CD4-positive, alpha-beta T cell treated with Interleukin-15 for 1 hour (primary cell): ENCODE results near the gene FST.

ENCODE experiments used
- DNase-seq: peaks from one replicate; pipeline ENCODE4 v3.0.0-alpha.2; 2020

The FST gene

GRCh38 chr5:53476019-53476418 lies 4.4 kb upstream of the FST start:
- DNase-seq, result no peak

- DNase-seq, result no peak
Observed at GRCh38 chr5:53476531-53477480, 3.6 kb upstream of the FST start.

DNA sequence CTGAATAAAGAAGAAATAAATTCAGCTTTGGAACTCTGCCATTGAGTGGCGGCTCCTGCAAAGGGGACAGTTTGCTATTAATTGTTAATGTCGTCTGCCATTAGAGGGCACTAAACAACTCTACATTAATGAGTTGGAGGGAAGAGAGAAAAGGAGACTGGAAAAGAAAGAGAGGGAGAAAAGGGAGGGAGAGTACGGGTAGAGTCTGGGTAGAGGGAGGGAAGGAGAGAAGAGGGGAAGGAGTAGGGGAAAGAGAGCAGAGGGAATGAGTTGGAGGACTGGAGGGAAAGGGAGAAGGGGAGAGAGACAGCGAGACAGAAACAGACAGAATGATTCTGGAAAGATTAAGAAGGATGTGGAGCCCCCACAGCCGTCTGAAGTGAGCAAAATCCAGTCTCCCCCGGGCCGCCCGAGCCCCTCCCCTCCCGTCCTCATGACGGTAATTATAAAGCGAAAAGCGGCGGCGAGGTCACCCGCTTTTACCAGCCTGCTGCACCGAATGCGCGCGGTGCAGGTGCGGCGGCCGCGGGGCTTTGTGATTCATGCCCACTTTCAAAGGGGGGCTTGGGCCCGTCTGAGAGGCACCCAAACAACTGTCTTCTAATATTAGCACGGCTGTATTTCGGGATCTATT lies 1.9 kb upstream of the FST start:
- DNase-seq, result no peak

DNA sequence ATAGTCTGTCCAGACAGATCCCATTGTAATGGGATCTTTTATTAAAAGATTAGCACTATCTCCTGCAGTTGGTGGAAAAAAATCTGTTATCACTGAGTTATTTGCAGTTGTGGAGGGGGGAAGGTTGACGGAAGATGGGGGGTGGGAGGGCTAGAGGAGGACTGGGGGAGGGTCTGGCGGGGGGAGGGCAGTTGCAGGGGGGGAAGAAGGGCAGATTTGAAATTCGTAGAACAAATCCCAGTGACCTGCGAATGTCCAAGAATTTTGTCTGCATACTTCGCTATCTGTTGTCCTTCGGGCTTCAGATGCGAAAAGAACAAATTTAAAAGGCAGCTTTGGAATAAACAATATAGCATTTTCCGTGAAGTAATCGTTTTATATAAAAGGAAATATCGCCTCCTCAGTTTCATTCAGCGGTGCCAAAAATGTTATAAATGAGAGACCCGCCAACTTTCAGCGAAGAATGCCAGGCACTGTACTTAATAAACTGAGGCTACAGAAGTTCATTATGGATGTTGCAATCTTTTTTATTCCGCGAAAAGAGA lies 1.3 kb upstream of the FST start:
- DNase-seq, result no peak

DNA sequence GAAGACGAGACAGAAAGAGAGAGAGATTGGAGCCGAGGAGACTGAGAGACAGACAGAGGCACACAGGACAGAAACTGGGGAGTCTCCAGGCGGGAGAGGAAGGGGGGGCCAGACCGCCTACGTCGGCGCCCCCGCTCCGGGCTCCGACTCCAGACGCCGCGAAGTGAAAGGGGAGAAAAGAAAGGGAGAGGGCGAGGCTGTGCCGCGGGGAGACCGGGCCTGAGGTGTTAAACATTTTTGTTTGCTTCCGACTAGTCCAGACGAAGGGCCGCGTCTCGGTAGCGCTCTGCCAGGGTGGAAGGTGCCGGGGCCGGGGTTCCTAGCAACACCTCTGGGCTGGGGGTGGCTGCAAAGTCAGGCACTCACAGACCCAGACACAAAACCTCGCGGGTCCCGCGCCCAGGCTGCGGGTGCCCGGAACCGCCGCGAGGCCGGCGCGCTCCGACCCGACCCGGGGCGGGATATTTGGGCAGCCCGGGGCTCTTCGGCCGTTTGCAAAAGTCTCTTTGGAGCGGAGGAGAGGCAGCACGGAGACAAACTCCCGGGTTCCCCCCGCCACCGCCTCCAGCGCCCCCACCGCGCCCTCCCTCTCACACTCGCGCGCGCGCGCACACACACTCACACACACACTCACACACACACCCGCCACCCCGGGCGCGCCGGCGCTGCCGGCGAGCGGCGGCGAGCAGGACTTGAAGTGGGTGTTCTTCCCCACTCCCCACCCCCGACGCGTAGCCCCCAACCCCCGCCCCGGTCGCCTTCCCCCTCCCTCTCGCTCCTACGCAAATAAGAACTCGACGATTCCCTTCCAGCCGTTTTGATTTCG lies 626 bp upstream of the FST start:
- DNase-seq, result no peak

DNA sequence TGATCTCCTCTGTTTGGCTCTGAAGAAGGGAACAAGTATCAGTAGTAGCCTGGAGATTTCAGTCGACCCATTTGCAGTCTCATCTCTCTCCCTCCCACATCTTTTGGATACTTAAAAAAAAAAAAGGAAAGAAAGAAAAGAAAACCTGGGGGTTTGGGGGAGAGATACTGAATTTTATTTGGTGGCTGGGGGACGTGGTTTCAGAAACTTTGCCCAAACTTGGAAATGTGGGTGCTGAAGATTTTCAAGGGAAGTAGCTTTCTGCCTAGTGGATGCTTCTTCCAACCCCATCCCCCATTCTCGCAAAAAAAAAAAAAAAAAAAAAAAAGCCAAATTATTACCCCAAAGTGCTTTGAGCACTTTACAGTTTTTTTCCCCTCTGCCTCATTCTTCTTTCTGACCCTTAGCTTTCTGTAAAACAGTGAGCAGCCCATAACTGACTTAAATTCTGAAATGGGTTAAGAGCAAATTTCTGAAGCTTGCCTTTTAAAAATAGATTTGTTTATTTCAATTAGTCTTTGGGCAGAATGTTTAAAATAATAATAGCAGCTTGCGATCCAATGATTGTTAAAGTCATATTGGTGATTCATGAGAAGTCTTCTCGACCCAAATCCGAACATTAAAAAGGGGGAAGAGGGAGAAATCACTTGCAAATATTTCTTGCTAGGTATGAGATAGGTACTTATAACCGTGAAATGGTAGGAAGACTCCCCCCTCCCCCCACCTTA lies 894 bp downstream of the FST start:
- no peak for DNase-seq

DNA sequence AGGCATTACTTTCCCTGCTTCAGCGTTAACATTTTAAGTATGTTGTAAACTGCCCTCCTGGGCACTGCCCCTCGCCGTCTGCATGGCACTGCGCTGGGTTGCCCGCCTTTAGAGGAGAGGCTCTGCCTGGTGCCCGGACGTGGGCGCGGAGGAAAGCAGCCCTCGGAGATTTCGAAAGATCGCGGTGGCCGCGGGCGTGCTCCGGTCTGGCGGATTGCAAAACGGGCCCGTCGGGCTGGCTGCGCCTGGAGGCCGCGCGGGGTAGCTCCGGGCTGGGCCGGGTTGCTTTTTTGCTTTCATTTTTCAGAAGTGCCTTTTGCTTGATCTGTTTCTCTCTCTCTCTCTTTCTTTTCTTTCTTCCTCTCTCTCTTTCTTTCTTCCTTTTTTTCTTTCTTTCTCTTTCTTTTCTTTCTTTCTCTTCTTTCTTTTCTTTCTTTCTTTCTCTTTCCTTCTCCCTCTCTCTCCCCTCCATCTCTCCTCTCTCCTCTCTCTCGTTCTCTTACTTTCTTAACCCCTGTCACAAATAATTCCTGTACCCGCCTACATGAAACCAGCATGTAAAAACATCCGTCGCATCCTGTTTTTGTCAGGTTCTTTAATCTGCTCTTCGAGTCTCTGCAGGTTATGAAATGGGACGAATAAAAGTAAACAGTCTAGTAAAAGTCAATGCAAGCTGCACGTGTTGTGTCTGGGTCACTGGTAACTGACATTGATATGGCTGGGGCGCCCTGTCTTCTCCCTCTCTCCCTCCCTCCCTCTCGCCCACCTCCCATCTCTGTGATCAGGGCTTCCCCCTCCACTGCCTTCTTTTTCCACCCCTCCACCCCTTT lies 1.7 kb downstream of the FST start:
- peak; percentile 59 for DNase-seq

DNA sequence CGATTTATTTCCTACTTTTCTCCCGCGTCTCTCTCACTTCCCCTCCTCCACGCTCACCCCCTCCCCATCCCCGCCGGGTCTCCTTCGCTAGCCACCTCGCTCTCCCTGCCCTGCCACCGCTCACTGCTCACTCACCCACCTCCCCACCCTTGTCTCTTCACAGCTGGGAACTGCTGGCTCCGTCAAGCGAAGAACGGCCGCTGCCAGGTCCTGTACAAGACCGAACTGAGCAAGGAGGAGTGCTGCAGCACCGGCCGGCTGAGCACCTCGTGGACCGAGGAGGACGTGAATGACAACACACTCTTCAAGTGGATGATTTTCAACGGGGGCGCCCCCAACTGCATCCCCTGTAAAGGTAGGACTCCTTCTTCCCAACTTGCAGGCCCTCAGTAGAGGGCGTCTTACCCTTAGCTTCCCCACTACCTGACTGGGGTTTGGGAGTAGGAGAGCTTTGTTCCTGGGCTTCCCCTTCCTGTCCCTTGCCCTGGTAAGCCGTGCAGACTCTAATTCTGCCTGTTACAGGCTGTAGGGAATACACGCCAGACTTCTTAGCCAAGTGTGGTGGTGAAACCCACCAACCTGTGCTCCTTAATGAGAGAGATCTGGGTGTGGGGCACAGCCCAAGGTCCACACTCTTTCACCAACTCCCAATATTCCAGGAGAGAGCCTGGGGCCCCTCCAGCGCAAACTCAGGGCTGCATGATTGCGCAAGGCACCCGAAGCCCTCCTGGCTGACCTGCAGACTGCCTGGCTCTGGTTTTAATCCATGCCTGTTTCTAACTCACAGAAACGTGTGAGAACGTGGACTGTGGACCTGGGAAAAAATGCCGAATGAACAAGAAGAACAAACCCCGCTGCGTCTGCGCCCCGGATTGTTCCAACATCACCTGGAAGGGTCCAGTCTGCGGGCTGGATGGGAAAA lies 2.5 kb downstream of the FST start:
- peak; percentile 17 for DNase-seq

- no peak for DNase-seq
Observed at GRCh38 chr5:53487436-53487835, 7.0 kb downstream of the FST start.

DNA sequence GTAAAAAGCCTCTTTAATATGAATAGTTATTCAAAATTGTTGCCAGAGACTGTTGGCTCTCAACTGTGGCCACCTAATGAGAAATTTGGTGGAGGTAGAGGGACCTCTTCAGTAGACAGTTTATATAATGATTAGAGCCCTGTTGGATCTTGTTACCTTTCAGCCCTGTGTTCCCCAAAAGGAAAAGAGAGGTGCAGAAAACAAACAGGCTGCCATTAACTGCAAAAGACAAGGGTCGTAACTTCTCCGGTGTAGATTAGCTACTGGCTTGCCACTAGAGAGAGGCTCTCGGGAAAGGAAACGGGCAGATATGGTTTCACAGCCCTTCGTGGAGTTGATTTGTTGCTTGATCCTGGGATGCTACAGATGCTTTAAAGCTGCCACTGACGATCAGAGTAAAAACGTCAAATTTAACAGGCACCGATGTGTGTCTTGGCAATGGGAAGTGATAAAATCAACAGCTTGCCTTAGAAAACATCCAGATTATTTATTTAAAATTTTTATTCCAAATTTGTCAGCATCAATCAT lies 7.8 kb downstream of the FST start:
- no peak for DNase-seq

GRCh38 chr5:53490747-53491146 lies 10.3 kb downstream of the FST start:
- no peak for DNase-seq

DNA sequence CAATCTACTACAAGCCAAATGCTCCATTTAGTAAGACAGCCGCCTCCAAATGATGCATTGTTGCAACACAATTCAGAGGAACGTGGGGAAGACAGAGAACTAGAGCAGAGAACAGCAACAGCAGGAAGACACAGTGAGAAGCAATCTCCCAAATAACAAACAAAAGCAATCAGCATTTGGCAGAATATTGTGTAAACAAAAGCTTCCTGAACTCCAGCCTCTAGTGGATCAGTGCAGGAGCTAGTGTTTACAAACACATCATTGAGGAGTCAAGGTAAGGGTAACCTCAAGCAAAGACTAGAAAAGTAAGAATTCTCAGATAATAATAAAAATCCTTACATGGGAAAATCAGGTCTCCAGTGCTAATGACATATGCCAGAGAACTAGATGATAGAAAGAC lies 20.6 kb downstream of the FST start:
- no peak for DNase-seq

- DNase-seq, result no peak
Observed at GRCh38 chr5:53503562-53504218, 23.3 kb downstream of the FST start.

GRCh38 chr5:53507013-53507412 lies 26.6 kb downstream of the FST start:
- no peak for DNase-seq

GRCh38 chr5:53508125-53508524 lies 27.7 kb downstream of the FST start:
- DNase-seq, result no peak

DNA sequence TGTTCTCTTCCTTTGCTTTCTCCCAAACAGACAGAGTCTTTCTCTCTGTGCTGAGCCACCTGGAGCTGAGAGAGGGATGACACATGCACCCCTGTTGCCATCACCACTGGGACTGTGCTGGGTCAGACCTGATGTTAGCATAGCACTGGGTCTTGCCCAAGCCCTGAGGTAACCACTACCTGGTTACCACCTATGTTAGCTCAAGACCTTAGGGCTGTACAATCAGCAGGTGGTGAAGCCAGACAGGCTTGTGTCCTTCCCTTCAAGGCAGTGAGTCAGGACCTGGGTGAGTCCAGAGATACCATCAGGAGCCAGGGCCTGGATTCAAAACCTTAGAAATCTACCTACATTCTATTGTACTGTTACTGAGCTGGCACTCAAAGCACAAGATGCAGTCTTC lies 32.1 kb downstream of the FST start:
- no peak for DNase-seq

DNA sequence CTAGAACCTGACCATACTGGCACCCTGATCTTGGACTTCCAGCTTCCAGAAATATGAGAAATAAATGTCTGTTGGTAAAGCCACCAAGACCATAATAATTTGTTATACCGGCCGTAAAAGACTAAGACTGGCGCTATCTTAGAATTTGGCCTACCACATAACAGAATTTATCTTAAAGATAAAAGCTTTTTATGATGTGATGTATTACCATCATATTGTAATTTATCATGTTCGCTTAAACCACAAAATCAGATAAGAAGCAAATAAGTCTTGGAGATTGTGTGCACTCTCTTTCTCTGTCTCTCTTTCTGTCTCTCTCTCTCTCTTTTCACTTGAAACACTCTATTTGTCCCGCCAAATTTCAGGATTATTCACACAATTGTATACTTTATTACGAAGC lies 35.6 kb downstream of the FST start:
- no peak for DNase-seq

DNA sequence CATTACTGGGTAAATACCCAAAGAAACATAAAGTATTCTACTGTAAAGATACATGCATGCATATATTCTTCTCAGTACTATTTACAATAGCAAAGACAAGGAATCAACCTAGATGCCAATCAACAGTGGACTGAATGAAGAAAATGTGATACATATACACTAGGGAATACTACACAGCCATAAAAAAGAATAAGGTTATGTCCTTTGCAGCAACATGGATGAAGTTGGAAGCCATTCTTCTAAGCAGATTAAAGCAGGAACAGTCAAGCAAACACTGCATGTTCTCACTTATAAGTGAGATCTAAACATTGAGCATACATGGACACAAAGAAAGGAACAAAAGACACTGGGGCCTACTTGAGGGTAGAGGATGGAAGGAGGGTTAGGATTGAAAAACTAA lies 40.4 kb downstream of the FST start:
- no peak for DNase-seq
